ENCODE data around the gene THOC6. TPM values are rescaled to one million over a fixed set of nuclear protein-coding genes. Genes with fewer than 3 reads are reported as not detected.

The THOC6 gene
- total RNA-seq, 1 experiment from 2014 or later, result 68.2 TPM

- Mint-ChIP-seq H3K27ac (no peak overlapping the region; a peak in 2 of 7 replicates), H3K36me3 (ENCODE audit: insufficient read depth in 1 of 3, low read depth in 3 of 3) (peaks cover 0 to 7% (median 0%) of the 10 kb centered on the region in 3 experiments; a peak in 3 of 7 replicates), H3K4me3 (no peak overlapping the region; a peak in 1 of 5 replicates), H3K27me3 (ENCODE audit: low read depth) (no peaks in the 10 kb centered on the region; the same call in none of the 2 replicates), H3K9me3 (no peaks in the 10 kb centered on the region), H3K4me1 (peaks cover 6 to 30% of the 10 kb centered on the region in 2 experiments)
- no peak overlapping the region for H2BK20ac ChIP-seq (ENCODE audit: low read depth, low read length, poor library complexity, severe bottlenecking)
- H4K5ac ChIP-seq (ENCODE audit: insufficient read length, low read depth, low read length), result no peak overlapping the region
- H3K9me3 ChIP-seq (ENCODE audit: control insufficient read depth, low read depth, low read length), result no peaks in the 10 kb centered on the region
- H3K23me2 ChIP-seq (ENCODE audit: insufficient read length, low read depth, low read length, poor library complexity, severe bottlenecking), result no peaks in the 10 kb centered on the region
- no peak overlapping the region for H3K4me2 ChIP-seq (ENCODE audit: insufficient read depth, insufficient read length, low read length)
- no peak overlapping the region for H4K91ac ChIP-seq (ENCODE audit: insufficient read length, low read depth, low read length)
- no peak for TF ChIP-seq CTCF (conservative IDR thresholded peaks at IDR 0.05)
- no peak overlapping the region for H3T11ph ChIP-seq (ENCODE audit: low read length)
- H3K56ac ChIP-seq (ENCODE audit: insufficient read length, low read depth, low read length), result no peak overlapping the region
- H3K14ac ChIP-seq (ENCODE audit: insufficient read depth, low read length), result no peak overlapping the region
- no peak overlapping the region for H2AK5ac ChIP-seq (ENCODE audit: insufficient read length, low read length)
- no peak overlapping the region for H4K8ac ChIP-seq (replicated peaks; ENCODE audit: insufficient read length, low read depth, low read length)
- no peak overlapping the region for H2BK15ac ChIP-seq (ENCODE audit: low read depth, low read length)
- H2BK12ac ChIP-seq (ENCODE audit: insufficient read length, low read depth, low read length), result no peak overlapping the region
- no peaks in the 10 kb centered on the region for H3K27me3 ChIP-seq (ENCODE audit: insufficient read depth, low read length)
- no peak overlapping the region for H3K9ac ChIP-seq (ENCODE audit: extremely low read depth, insufficient read length, low read length)
- no peak for DNase-seq
- no peak overlapping the region for H2AFZ ChIP-seq (ENCODE audit: low read length)
- no peak overlapping the region for H2BK120ac ChIP-seq (ENCODE audit: low read depth, low read length, poor library complexity, severe bottlenecking)
- no peaks in the 10 kb centered on the region for H3K79me1 ChIP-seq (ENCODE audit: insufficient read depth, low read depth, low read length, poor library complexity, severe bottlenecking)
- no peaks in the 10 kb centered on the region for H3K79me2 ChIP-seq (ENCODE audit: insufficient read depth, low read length)
- H2BK5ac ChIP-seq (ENCODE audit: insufficient read length, low read length), result no peak overlapping the region
- WGBS (ENCODE audit: extremely low coverage, insufficient read length, low lambda C conversion rate), result no CpG with 5 or more reads among the region's 6 CpGs
- no peak overlapping the region for H3K18ac ChIP-seq (ENCODE audit: insufficient read length, low read depth, low read length)
- H4K20me1 ChIP-seq (ENCODE audit: control insufficient read depth, insufficient read depth, insufficient read length), result peaks cover 2% of the 10 kb centered on the region
- H3K4ac ChIP-seq (ENCODE audit: low read depth, low read length), result no peak overlapping the region
- no peak overlapping the region for H3K23ac ChIP-seq (ENCODE audit: insufficient read length, low read depth, low read length)
- H3K27ac ChIP-seq (ENCODE audit: insufficient read length, low read depth, low read length), result no peak overlapping the region
- no peaks in the 10 kb centered on the region for H3K4me1 ChIP-seq (ENCODE audit: insufficient read depth, low read length)
Measured at GRCh38 chr16:2999929-3000328, 23.9 kb upstream of the THOC6 start.

All from H9 (cell line).